Activated CD4-positive, alpha-beta T cell treated with anti-CD3 and anti-CD28 coated beads for 4 hours (primary cell): ENCODE data around the gene CYP27B1.
"Not testable (repeated sequence)": the region's sequence is repeated elsewhere in the genome, so short reads cannot be mapped to it uniquely, and the experiment has no call there.

Experiments used
- DNase-seq, 2 donors: peaks; one replicate each; pipeline ENCODE4 v3.0.0-alpha.2; 2020

CYP27B1 gene

GRCh38 chr12:57720606-57721595, 46.0 kb downstream of the CYP27B1 start:
- no peak for DNase-seq

- no peak for DNase-seq
Measured at GRCh38 chr12:57719777-57720605, 46.9 kb downstream of the CYP27B1 start.

- DNase-seq = no peak
Measured at GRCh38 chr12:57718641-57719528, 48.0 kb downstream of the CYP27B1 start.

- DNase-seq = no peak
Measured at GRCh38 chr12:57717846-57718640, 48.8 kb downstream of the CYP27B1 start.

- DNase-seq = no peak
Measured at GRCh38 chr12:57717131-57717530, 49.7 kb downstream of the CYP27B1 start.

- DNase-seq = no peak
Measured at GRCh38 chr12:57716305-57716704, 50.6 kb downstream of the CYP27B1 start.

GRCh38 chr12:57715786-57716185, 51.1 kb downstream of the CYP27B1 start:
- DNase-seq = no peak

GRCh38 chr12:57715036-57715748, 51.7 kb downstream of the CYP27B1 start:
- not testable (repeated sequence) for DNase-seq

GRCh38 chr12:57713209-57713608, 53.7 kb downstream of the CYP27B1 start:
- no peak for DNase-seq

- no peak for DNase-seq
Measured at GRCh38 chr12:57712701-57713100, 54.2 kb downstream of the CYP27B1 start.
